Activated naive CD8-positive, alpha-beta T cell treated with anti-CD3 and anti-CD28 coated beads, Interleukin-2, amount 10 ng/mL, durations not matched to agents 7 days and 5 days (primary cell): ENCODE data around the gene THRB. TPM values are rescaled to one million over a fixed set of nuclear protein-coding genes. Genes with fewer than 3 reads are reported as not detected.

Source experiments
- ATAC-seq: fragments of 150-1000 bp; cut with Tn5 transposase; one replicate; pipeline ENCODE4 v1.10.0; 2021; ENCODE audit warnings: low read depth, moderate library complexity
- POLR2A ChIA-PET: fragments of 350-600 bp; sonication (Branson Sonifier 250); formaldehyde crosslinking; loops from one replicate; lab custom pipeline; 2021; ENCODE audit warnings: antibody characterized with exemption; lab: Charles Lee
- DNase-seq: peaks from one replicate; pipeline ENCODE4 v3.0.0; 2021
- H3K27ac Mint-ChIP-seq: one replicate; pipeline ENCODE4 v1.8.0; 2022; ENCODE audit warnings: mild to moderate bottlenecking, mixed read lengths
- H3K27me3 Mint-ChIP-seq: one replicate; pipeline ENCODE4 v1.8.0; 2022; ENCODE audit warnings: mild to moderate bottlenecking, moderate library complexity, mixed read lengths
- H3K36me3 Mint-ChIP-seq: one replicate; pipeline ENCODE4 v1.8.0; 2021; ENCODE audit warnings: mild to moderate bottlenecking, mixed read lengths
- H3K4me1 Mint-ChIP-seq: one replicate; pipeline ENCODE4 v1.8.0; 2021; ENCODE audit warnings: mixed read lengths
- H3K4me3 Mint-ChIP-seq: one replicate; pipeline ENCODE4 v1.8.0; 2022; ENCODE audit warnings: mild to moderate bottlenecking, moderate library complexity, mixed read lengths
- H3K9me3 Mint-ChIP-seq: one replicate; pipeline ENCODE4 v1.8.0; 2021; ENCODE audit warnings: mixed read lengths
- total RNA-seq, 2 experiments: library from RNA; stranded (reverse); gene quantifications; one replicate each; pipeline ENCODE4 v1.2.3, GENCODE V29; 2021

THRB gene
- total RNA-seq, 2 experiments from 2014 or later: not detected

DNA sequence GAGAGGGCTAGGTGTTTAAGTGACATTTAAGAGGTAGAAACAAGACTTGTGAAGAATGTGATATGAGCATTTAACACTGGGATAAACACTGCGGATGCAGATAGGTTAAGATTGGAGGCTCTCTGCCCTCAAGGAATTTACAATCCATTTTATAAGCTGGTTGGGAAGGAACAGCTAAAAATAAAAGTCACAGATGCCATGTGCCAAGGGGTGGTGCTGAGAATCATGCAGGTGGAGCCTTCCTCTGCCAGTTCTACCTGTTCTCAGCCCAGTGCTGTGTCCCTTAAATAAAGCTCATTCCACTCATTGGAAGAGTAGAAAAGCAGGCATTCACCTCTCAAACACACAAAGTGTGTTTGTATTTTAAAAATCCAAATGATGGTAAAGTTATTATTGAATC, 261.9 kb downstream of the THRB start:
- H3K4me3 Mint-ChIP-seq: no peak overlapping the region
- H3K36me3 Mint-ChIP-seq: no peaks in the 10 kb centered on the region
- peaks cover 3% of the 10 kb centered on the region for H3K4me1 Mint-ChIP-seq
- ATAC-seq (no peak), DNase-seq (no peak)
- peaks cover 13% of the 10 kb centered on the region for H3K27me3 Mint-ChIP-seq
- H3K9me3 Mint-ChIP-seq: no peaks in the 10 kb centered on the region
- H3K27ac Mint-ChIP-seq: no peak overlapping the region
- POLR2A ChIA-PET: no interaction called here

DNA sequence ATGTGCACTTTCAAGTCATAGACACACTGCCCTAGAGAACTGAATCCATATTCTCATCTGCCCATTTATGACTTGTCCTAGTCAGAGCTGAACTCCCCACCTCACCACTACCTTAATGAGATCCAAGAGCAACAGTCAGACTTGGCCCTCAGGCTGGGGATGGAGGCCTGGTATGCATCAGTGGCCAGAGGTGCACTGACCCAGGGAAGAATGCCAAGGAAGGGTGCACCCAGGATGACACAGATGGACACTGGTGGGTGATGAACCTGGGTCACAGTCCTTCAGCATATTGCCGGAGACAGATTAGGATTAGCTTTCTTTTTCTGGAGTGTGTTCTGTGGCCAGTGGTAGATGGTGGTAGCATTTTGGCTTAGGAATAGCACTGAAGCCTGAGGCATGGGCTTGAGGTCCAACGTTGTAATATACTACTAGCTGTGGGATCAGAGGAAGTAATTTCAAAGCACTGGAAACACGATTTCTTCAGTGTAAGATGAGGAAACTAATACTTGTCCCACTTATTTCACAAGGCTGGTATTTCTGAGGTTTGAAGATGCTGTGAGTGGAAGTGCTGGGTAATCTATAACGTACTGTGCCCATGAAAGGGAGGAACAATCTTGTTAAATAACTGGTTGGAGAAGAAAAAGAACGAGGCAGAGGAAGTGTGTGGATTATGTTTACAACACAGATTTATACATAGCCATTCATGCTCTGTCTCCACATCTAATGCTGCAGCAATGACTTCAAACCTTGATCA, 265.0 kb downstream of the THRB start:
- H3K27me3 Mint-ChIP-seq: peaks cover 4% of the 10 kb centered on the region
- H3K9me3 Mint-ChIP-seq: no peaks in the 10 kb centered on the region
- H3K4me3 Mint-ChIP-seq: no peak overlapping the region
- H3K27ac Mint-ChIP-seq: no peak overlapping the region
- DNase-seq (no peak), ATAC-seq (no peak)
- H3K36me3 Mint-ChIP-seq: no peaks in the 10 kb centered on the region
- no peaks in the 10 kb centered on the region for H3K4me1 Mint-ChIP-seq
- POLR2A ChIA-PET: no interaction called here

DNA sequence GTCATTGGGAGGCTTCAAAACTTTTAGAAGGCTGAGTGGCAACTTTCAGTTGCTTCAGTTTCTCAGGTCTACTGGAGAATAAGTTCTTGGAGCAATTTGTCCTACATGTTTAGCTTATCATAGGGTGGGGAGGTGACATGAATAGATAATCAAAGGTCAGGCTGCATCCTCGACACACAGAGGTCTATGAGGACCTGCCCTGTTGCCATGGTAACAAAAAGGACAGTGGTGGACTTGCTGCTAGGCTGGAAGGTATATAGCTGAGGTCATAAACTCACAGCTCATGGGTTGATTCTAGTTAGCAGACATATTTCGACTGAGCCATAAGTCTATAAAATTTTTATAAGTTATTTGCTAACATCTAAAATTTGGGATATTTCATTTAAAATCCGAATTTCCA, 267.0 kb downstream of the THRB start:
- no peak overlapping the region for H3K4me3 Mint-ChIP-seq
- peaks cover 4% of the 10 kb centered on the region for H3K27me3 Mint-ChIP-seq
- H3K9me3 Mint-ChIP-seq: no peaks in the 10 kb centered on the region
- H3K27ac Mint-ChIP-seq: no peak overlapping the region
- H3K36me3 Mint-ChIP-seq: no peaks in the 10 kb centered on the region
- POLR2A ChIA-PET: no interaction called here
- DNase-seq (no peak), ATAC-seq (no peak)
- no peaks in the 10 kb centered on the region for H3K4me1 Mint-ChIP-seq

DNA sequence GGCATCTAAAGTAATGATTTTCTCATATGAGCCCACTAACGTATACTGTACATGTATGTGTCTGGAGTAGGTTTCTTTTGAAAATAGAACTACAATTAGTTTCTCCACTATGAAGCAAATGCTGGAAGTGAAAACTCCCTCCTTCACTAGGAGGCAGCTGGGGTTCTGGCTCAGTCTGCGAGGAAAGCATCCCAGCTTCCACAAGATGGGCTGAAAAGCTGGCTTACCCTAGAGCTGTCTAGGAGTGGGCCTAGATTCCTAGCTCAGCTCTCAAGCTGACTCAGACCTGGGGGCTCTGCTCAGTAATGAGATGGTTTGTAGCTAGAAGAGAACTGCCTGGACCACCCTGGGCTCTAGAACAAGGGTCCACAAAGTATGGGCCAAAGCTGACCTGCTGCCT, 268.3 kb downstream of the THRB start:
- H3K27me3 Mint-ChIP-seq: peaks cover 7% of the 10 kb centered on the region
- POLR2A ChIA-PET: no interaction called here
- no peak overlapping the region for H3K27ac Mint-ChIP-seq
- no peak for DNase-seq
- H3K4me1 Mint-ChIP-seq: no peaks in the 10 kb centered on the region
- H3K4me3 Mint-ChIP-seq: no peak overlapping the region
- ATAC-seq: no peak
- no peaks in the 10 kb centered on the region for H3K9me3 Mint-ChIP-seq
- H3K36me3 Mint-ChIP-seq: no peaks in the 10 kb centered on the region

DNA sequence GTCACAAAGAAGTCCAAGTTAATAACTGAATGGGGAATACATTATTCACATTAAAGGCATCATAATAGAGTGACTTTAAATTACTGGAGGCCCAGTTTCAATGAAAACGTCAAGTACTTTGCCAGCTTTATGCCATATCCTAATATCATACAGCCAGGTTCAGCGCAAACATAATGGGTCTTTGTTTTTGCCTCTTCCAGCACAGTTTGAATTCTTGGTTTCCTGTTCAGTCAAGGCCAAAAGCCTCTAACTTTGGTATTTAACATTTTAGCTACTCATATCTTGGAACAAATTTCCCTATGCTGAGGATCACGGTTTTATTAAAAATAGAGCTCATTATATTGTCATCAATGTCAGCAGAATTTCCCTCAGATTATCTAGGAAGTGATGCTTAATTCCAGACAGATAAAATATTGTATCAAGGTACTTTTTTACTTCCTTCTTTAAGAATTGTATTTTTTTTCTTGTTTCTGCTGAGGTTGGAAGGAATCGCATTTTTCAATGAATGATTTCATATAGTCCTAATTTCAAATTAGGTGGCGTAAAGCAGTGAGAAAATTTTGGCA, 269.2 kb downstream of the THRB start:
- Mint-ChIP-seq H3K4me3 (no peak overlapping the region), H3K27me3 (peaks cover 9% of the 10 kb centered on the region), H3K4me1 (peaks cover 2% of the 10 kb centered on the region), H3K27ac (no peak overlapping the region), H3K9me3 (no peaks in the 10 kb centered on the region), H3K36me3 (no peaks in the 10 kb centered on the region)
- ATAC-seq: no peak
- DNase-seq: no peak
- POLR2A ChIA-PET: no interaction called here

DNA sequence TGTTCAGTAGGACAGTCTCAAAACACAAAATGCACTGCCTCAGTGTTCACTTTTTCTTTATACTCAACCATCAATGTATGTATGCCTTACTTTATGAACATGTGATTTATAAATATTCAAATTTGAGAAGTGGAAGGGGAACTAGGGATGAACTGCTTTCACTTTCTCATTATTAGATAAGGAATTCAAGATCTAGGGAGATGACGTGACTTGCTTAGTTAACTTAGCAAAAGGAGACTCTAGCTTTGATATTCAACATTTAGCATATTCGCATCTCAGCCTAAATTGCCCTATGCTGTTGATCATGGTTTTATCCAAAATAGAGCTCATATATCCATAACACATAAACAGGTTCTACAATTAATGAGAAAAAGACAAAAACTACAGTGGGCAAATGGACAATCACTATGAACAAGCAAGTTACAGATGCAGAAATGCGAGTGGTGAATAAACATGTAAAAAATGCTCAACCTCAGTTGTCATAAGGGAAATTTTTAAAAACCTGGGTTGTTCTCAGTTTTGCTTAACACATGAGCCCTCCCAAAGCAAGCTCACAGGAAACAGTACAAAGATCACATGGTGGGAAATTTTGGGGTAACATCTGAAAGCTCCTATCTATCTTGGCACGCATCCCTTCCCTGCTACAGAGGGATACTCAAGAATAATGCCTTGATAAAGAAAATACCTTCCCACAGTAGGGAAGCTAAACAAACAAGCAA, 269.8 kb downstream of the THRB start:
- peaks cover 10% of the 10 kb centered on the region for H3K27me3 Mint-ChIP-seq
- H3K4me3 Mint-ChIP-seq: no peak overlapping the region
- H3K27ac Mint-ChIP-seq: no peak overlapping the region
- no peaks in the 10 kb centered on the region for H3K36me3 Mint-ChIP-seq
- POLR2A ChIA-PET: no interaction called here
- no peak for ATAC-seq
- no peak for DNase-seq
- H3K9me3 Mint-ChIP-seq: no peaks in the 10 kb centered on the region
- peaks cover 2% of the 10 kb centered on the region for H3K4me1 Mint-ChIP-seq

DNA sequence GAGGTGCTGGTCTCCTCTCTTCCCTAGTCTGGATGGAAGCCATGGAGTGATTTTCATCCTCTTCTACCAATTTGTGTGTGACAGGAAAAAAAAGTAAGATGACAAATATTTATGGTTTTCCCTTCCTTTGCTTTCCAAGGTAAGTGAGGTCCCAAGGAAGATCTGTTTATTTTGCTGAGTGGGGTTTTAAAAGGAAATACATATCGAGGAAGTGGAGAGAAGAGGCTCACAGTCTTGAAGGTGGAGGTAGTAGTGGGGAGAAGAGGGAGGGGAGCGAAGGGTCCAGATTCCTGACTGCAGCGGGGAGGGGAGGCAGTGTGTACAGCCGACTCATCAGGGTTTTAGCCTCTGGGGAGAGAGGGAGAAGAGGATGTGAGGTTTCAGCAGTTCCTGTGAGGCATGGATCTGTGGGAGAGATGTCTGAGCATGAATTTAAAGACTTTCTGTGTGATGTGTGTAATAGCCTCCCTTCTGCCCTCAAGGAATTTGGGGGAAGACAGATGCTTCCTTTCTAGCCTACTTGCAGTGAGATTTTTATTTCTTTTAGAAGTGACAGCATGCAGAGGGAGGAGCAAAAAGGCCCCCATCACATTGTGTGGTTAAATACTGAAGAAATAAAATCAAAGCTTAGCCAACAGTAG, 272.4 kb downstream of the THRB start:
- Mint-ChIP-seq H3K27ac (no peak overlapping the region), H3K36me3 (no peaks in the 10 kb centered on the region)

DNA sequence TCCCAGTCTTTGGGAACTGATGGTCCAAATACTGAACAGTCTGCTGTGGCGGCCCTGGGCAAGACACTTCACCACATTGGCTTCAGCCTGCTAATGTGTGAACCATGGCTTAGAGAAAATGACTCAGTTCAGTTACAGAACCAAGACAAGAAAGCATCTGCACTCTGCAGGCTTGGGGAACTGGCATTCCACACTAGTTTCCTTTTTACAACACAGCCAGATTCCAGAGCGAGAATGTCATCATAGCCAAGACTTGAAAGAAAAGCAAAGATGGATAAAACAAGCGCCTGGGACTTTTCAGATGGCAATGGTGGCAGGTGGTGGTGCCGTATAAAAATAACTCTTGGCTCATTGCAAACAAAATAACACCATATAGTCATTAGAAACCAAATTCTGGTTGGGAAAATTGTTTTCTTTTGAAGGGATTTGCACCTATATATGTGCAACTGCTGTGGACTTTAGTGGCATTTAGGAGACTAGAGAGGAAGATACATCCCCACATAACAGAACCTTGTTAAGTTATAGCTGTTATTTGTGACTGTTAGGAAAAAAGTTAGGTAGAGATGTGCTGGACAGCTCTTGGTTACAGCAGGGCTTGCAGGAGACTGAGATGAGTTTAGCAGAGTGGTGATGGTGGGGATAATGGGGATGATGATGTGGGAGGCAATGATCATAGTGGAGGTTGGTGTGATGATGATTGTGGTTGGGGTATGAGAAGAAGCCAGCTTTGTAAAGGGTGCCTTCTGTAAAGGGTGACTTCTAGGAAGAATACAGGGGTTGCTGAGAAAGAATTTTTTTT, 273.6 kb downstream of the THRB start:
- Mint-ChIP-seq H3K27me3 (peaks cover 6% of the 10 kb centered on the region), H3K4me1 (peaks cover 2% of the 10 kb centered on the region), H3K4me3 (no peak overlapping the region), H3K9me3 (no peaks in the 10 kb centered on the region), H3K36me3 (no peaks in the 10 kb centered on the region), H3K27ac (no peak overlapping the region)
- POLR2A ChIA-PET: no interaction called here
- ATAC-seq (no peak), DNase-seq (no peak)

More for the DNA sequence above, 272.4 kb downstream of the THRB start:
- H3K27me3 Mint-ChIP-seq: peaks cover 6% of the 10 kb centered on the region
- ATAC-seq (no peak), DNase-seq (no peak)
- peaks cover 2% of the 10 kb centered on the region for H3K4me1 Mint-ChIP-seq
- POLR2A ChIA-PET: no interaction called here
- no peaks in the 10 kb centered on the region for H3K9me3 Mint-ChIP-seq
- H3K4me3 Mint-ChIP-seq: no peak overlapping the region

DNA sequence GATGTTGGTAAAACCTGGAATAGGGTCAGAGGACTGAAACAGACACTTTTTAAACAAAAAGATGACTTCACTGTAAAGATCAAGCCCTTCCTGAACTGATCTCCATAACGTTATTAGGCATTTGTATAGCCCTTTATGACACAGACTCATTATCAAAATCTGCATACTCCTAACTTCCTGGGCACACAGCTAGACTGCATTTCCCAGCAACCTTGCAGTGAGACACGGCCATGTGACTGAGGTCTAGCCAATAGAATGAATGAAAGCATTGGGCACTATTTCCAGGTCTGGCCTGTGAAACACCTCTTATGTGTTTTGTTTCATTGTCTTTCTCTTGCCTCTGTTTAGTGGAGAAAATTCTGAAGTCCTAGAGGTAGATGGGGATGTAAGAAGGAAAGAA, 279.1 kb downstream of the THRB start:
- peaks cover 6% of the 10 kb centered on the region for H3K27me3 Mint-ChIP-seq
- POLR2A ChIA-PET: interaction anchor here (0.6 kb wide), 1 partner anchor 255 kb away, joined by 4 read pairs; no protein-coding TSS in a partner anchor
- no peak for ATAC-seq

DNA sequence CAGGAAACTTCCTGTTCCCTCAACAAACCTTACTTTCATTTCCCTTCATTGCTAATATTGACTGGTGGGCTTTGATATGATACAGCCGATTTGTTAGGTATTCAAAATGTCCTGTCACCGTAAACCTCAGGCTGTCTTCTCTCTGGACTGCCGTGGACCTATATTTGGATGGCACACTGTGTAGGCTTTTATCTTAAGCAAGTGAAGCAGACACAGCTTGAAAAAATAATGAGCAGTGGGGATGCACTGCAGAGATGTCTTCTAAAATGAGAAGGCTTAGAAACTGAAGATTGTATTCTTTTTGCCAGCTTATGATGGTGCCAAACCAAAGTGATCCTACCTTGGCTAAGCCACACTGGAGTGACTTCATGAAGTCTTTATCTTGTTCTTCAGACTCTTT, 283.3 kb downstream of the THRB start:
- no peak for ATAC-seq
- no peaks in the 10 kb centered on the region for H3K9me3 Mint-ChIP-seq

More for the DNA sequence above, 279.1 kb downstream of the THRB start:
- no peaks in the 10 kb centered on the region for H3K36me3 Mint-ChIP-seq
- no peaks in the 10 kb centered on the region for H3K9me3 Mint-ChIP-seq
- no peak overlapping the region for H3K27ac Mint-ChIP-seq
- no peak overlapping the region for H3K4me3 Mint-ChIP-seq
- no peak for DNase-seq
- H3K4me1 Mint-ChIP-seq: no peaks in the 10 kb centered on the region

DNA sequence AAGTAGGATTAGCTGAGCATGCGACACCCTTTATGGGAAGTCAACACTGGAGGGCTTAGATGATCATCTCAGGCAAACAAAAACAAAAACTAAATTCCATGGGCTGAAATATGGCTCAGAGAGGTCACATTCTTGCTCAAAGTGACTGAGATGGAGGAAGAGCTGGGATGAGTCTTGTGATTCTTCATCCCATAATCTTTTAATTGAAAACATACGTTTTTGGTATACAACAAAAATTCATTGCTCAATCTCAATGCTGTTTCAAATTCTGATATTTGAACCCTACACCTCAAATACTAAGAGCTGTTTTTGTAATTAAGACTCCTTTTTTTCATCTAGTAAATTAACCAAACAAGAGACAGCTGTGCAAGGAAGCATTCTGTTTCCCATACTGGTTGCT, 292.6 kb downstream of the THRB start:
- peaks cover 5% of the 10 kb centered on the region for H3K9me3 Mint-ChIP-seq
- no peak overlapping the region for H3K4me3 Mint-ChIP-seq
- H3K36me3 Mint-ChIP-seq: no peaks in the 10 kb centered on the region
- peaks cover 1% of the 10 kb centered on the region for H3K27me3 Mint-ChIP-seq
- POLR2A ChIA-PET: no interaction called here
- ATAC-seq (no peak), DNase-seq (no peak)
- H3K27ac Mint-ChIP-seq: no peak overlapping the region
- no peaks in the 10 kb centered on the region for H3K4me1 Mint-ChIP-seq

More for the DNA sequence above, 283.3 kb downstream of the THRB start:
- Mint-ChIP-seq H3K27ac (no peak overlapping the region), H3K4me3 (no peak overlapping the region), H3K4me1 (no peaks in the 10 kb centered on the region), H3K36me3 (no peaks in the 10 kb centered on the region), H3K27me3 (peaks cover 5% of the 10 kb centered on the region)
- POLR2A ChIA-PET: no interaction called here
- no peak for DNase-seq

DNA sequence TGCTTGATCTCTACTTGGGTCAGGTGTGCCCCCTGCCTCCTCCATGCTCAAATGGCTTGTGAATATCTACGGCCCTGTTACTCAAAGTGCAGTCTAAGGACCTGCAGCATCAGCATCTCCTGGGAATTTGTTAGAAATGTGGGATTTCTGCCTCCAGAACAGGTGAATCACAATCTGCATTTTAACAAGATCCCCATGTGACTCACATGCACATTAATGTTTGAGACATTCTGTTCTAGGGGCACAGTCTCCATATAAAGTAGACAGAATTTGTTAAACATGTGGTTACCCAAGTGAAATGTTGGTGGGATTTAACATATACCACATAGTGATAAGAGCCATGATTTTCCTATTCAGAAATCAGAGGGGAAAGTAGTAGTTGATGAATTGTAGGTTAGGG, 293.3 kb downstream of the THRB start:
- H3K27ac Mint-ChIP-seq: no peak overlapping the region
- ATAC-seq (no peak), DNase-seq (no peak)
- peaks cover 5% of the 10 kb centered on the region for H3K9me3 Mint-ChIP-seq
- POLR2A ChIA-PET: no interaction called here
- no peaks in the 10 kb centered on the region for H3K36me3 Mint-ChIP-seq
- H3K4me1 Mint-ChIP-seq: no peaks in the 10 kb centered on the region
- H3K4me3 Mint-ChIP-seq: no peak overlapping the region
- H3K27me3 Mint-ChIP-seq: peaks cover 1% of the 10 kb centered on the region

DNA sequence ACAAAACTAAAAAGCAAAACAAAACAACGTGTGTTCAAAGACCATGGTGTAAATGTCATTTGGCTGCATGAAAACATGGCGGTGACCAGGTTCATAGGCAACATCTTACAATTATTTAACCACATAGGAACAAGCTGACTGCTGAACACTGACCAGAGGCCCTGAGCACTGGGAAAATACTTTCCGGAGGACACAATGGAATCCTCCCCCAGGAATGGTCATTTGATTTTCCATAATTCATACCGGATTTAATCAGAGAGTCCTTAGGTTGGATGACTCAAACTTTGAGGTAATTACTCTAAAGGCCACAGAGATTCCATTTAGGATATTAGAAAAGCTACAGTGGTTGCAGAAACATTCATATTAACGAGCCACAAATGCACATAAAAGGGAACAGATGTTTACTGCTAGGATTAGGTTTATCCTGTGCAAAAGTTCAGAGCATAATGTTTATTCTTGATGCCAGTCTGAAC, 294.8 kb downstream of the THRB start:
- H3K27me3 Mint-ChIP-seq: peaks cover 1% of the 10 kb centered on the region
- no peak for ATAC-seq
- no peaks in the 10 kb centered on the region for H3K36me3 Mint-ChIP-seq
- H3K9me3 Mint-ChIP-seq: peaks cover 3% of the 10 kb centered on the region
- DNase-seq: no peak
- no peak overlapping the region for H3K4me3 Mint-ChIP-seq
- POLR2A ChIA-PET: no interaction called here
- no peak overlapping the region for H3K27ac Mint-ChIP-seq
- H3K4me1 Mint-ChIP-seq: no peaks in the 10 kb centered on the region
